GM21717 (cell line): Measurements from ENCODE around the gene KIF21A.
A peak's percentile ranks its signal among the peaks of the same experiment; 100 is the strongest.

Source experiments
- ATAC-seq: cut with Tn5 transposase; IDR thresholded peaks from one replicate; pipeline ENCODE4 v1.9.1; 2021; ENCODE audit warnings: mild to moderate bottlenecking, moderate library complexity; ENCODE audit not compliant: unreplicated experiment

Gene KIF21A

DNA sequence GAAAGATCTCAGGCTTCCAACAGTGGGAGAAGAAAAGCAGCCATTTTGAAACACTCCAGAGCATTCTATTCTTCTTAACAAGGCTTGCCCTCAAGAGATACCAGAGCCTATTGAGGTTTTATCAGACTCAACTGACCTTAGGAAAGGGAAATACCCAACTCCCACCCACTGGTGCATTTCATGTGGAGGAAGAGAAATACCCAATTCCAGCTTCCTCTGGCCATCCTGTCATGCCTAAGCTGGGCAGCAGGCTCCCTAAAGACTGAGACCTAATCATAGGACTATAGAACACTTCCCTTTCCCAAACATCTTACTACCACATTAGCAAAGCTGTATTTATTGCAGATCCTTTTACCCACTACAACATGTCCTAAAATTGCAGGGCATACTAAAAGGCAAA is 164.5 kb downstream of the KIF21A start:
- ATAC-seq: no peak

DNA sequence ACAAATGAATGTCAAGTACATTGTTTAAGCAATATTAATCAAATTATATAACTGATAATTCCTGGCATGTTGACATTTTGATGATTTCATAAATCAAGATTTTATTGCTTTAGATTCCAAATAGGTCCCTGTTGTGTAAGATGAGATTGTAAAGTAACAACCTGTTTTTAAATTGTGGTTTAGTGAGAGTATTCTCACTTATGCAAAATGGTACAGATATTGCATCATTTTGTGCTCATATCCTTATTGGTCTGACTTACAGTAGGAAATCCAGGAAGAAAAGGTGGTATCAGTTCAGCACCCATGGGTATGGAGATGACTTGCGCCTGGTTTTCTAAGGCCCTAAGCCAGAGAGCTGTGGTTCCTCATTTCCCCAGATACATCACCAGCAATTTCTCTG is 165.5 kb downstream of the KIF21A start:
- peak; percentile 86 for ATAC-seq

DNA sequence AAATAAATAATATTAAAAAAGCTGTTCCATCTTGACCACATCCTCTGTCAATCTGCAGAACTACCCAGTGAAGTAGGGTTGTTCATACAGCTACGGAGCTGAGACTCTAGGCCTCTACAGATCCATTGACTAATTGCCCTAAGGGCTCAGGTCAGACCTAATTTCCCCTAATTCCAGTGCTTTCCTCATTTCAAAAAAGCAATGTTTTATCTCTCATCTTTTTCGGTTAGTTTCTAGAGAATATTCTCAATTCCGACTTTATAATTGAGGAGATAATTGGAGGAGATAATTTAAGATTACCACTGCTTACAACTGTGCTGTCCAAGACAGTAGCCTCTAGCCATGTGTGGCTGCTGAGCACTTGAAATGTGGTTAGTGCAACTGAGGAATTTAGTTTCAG is 167.1 kb downstream of the KIF21A start:
- no peak for ATAC-seq

DNA sequence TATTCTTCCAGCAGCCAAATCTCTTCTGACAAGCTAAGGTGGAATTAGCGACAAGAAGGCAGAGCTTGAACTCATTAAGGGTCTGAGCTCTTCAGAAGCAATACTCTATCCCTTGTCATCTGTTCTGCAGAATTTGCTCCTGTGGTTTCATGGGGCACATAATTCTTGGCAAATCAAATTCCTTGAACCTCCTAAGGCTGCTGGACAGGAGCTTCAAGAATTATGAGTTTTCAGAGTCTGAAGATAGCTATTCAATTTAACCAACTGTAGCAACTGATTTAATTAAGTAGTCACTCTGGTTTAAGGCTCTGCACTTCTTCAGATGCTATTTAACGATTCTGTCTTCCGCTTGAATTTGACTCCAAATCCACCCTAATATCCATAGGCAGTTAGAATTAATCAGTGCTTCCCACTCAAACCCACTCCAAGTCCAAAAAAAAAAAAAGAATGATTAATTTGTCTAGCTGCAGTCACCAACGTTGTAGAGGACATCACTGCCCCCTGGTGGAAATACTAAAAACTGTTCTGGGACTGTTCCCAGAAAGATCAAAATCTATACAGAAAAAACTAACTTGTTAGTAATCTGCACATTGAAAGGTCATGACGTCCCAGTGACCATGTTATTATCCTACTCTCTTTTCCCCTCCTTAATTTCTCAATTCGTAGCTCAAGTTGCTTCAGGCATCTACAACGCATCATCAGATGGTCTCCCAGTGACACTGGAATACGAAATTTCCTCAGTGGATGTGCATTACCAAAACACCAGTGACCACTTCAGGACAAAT is 169.9 kb downstream of the KIF21A start:
- no peak for ATAC-seq

DNA sequence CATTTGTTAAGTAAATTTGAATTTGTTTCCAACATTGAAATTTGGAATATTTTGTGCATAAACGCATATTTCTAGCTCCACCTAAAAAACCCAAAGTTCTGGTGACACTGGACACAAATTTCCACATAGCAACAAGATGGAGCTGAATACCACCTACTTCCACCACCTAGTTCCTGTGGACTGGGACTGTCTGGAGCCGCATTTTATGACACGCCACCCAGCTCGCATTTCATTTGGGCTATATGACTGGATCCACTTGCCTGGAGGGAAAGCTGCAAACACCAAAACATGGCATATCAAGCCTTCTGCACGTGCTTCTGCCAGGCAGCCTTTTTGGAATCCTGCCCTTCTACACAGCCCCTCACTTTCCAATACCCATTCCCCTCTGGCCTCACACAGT is 173.4 kb downstream of the KIF21A start:
- no peak for ATAC-seq

DNA sequence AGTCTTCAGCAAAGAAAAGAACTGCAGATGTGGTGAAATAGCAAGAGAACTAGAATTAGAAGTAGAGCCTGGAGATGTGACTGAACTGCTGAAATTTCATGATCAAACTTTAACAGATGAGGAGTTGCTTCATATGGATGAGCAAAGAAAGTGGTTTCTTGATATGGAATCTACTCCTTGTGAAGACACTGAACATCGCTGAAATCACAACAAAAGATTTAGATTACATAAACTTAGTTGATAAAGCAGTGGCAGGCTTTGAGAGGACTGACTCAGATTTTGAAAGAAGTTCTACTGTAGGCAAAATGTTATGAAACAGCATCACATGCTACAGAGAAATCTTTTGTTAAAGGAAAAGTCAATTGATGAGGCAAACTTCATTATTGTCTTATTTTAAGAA is 175.0 kb downstream of the KIF21A start:
- ATAC-seq: no peak

DNA sequence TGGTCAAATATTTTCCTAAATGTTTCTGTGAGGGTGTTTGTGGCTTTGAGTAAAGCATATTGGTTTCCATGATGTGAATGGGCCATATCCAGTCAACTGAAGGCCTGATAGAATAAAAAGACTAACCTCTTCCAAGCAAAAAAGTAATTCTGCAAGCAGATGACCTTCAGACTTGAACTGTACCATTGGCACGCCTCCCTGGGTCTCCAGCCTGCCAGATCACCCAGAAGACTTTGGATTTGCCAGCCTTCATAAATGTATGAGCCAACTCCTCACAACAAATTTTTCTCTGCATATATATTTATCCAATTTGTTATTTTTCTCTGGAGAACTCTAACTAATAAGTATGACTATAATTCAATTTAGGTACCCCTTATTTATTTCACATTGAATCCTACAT is 190.3 kb downstream of the KIF21A start:
- ATAC-seq: no peak
